Epithelial cell of esophagus (primary cell): ENCODE results near the gene EPB42.
"Not testable (repeated sequence)": the region's sequence is repeated elsewhere in the genome, so short reads cannot be mapped to it uniquely, and the experiment has no call there.

Experiments
- DNase-seq: peaks from one replicate; pipeline ENCODE4 v3.0.0; 2010; ENCODE audit warnings: low read depth
- H3K4me3 ChIP-seq: 2 replicates; pipeline ENCODE4 v1.5.1; 2011; ENCODE audit warnings: mild to moderate bottlenecking, low read length, control low read depth
- TF ChIP-seq, protein P1 (sequence below): IDR thresholded peaks from 2 replicates; pipeline ENCODE4 v1.5.1; 2011; ENCODE audit warnings: low read depth, mild to moderate bottlenecking, low read length, control low read depth, inconsistent platforms; ENCODE audit not compliant: insufficient read depth; ENCODE audit errors: missing control alignments

EPB42 gene

DNA sequence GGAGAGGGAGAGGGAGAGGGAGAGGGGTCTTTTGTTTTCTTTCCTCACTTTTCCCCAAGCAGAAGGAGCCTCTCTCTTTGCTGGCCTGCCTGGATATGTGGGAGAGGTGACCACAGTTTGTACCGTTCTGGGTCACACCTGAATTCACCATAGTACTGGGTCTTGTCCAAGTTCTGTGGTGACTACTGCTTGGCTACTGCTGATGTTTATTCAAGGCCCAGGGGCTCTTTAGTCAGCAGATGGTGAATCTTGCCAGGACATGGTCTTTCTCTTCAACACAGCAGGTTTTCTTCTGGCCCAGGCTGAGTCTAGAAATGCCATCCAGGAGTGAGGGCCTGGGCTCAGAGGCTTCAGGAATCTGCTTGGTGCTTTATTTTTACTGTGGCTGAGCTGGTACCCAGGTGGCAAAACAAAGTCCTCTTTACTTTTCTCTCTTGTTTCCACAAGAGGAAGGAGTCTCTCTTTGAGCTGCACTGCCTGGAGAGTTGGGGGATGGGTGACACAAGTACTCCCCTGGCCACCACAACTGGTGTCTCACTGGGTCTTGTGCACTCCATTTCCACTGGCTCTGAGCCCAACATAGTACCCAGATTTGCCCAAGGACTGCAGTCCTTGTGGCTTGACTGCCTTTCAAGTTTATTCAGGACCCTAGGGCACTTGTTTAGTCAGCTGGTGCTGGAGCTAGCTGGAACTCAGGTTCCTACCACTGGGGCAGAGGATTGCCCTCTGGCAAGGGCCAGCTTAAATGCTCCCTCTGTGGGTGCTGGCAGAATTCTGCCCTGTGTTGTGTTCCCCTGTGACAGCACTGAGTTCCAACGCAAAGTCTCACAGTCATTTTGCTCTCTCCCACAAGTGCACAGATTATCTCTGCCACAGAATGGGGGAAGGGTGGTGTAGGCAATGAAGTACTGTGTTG lies 52.4 kb downstream of the EPB42 start:
- TF ChIP-seq, protein P1, sequence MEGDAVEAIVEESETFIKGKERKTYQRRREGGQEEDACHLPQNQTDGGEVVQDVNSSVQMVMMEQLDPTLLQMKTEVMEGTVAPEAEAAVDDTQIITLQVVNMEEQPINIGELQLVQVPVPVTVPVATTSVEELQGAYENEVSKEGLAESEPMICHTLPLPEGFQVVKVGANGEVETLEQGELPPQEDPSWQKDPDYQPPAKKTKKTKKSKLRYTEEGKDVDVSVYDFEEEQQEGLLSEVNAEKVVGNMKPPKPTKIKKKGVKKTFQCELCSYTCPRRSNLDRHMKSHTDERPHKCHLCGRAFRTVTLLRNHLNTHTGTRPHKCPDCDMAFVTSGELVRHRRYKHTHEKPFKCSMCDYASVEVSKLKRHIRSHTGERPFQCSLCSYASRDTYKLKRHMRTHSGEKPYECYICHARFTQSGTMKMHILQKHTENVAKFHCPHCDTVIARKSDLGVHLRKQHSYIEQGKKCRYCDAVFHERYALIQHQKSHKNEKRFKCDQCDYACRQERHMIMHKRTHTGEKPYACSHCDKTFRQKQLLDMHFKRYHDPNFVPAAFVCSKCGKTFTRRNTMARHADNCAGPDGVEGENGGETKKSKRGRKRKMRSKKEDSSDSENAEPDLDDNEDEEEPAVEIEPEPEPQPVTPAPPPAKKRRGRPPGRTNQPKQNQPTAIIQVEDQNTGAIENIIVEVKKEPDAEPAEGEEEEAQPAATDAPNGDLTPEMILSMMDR: no peak
- peak; percentile 94 for DNase-seq
- no peak overlapping the region for H3K4me3 ChIP-seq

- H3K4me3 ChIP-seq, DNase-seq: not testable (repeated sequence)
Measured at GRCh38 chr15:43167261-43167660, 53.6 kb downstream of the EPB42 start.

- peak; percentile 80 for DNase-seq
- TF ChIP-seq, protein P1: no peak
Measured at GRCh38 chr15:43165801-43166325, 55.0 kb downstream of the EPB42 start.

GRCh38 chr15:43153269-43153668 lies 67.5 kb downstream of the EPB42 start:
- TF ChIP-seq, protein P1: no peak
- no peak for DNase-seq
- H3K4me3 ChIP-seq: no peak overlapping the region

More at GRCh38 chr15:43165801-43166325, 55.0 kb downstream of the EPB42 start:
- no peak overlapping the region for H3K4me3 ChIP-seq

- no peak overlapping the region for H3K4me3 ChIP-seq
- no peak for DNase-seq
- TF ChIP-seq, protein P1: no peak
Measured at GRCh38 chr15:43151688-43152087, 69.1 kb downstream of the EPB42 start.

DNA sequence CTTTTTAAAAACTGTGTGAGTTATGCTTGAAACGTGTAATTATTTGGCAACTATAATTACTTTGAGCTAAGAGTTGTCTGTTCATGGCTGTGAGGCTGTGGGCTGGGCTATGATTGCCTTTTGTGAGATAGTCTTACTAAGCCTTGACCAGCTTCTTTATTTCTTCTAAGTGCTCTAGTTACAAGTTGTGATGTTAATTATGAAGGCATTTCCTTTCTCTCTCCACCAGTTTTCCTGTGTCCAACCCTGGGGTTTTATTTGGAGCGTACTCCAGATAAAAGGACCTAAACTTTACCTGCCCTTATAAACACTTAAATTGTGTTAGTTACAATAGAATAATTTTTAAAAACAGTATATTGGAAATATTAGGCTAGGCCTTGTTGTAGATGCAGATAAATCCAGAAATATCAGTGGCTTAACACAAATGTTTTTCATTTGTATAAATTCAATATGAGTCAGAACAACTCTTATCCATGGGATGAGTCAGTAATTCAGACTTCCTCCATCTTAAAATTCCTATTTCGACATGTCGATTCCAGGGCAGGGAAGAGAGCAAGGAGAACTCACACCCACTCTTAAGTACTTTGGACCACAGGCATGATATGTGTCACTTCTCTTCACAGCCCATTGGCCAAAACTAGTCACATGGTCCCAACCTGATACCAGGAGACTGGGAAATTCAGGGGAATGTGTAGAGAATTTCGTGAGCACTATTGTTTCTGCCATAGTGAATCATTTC lies 70.5 kb downstream of the EPB42 start:
- DNase-seq: peak; percentile 99
- TF ChIP-seq, protein P1: no peak
- no peak overlapping the region for H3K4me3 ChIP-seq
